MM.1S (cell line): Measurements from ENCODE around the gene CDHR1.
"Not testable (repeated sequence)": the region's sequence is repeated elsewhere in the genome, so short reads cannot be mapped to it uniquely, and the experiment has no call there.

Experiments used
- DNase-seq: peaks from one replicate; pipeline ENCODE4 v3.0.0-alpha.2; 2015
- H2AFZ ChIP-seq: fragments of 300-600 bp; sonication (generic); 2 replicates; pipeline ENCODE4 v1.6.0; 2016; ENCODE audit warnings: antibody characterized with exemption, low read length
- H3F3A ChIP-seq: fragments of 300-600 bp; sonication (generic); 2 replicates; pipeline ENCODE4 v1.6.1; 2016; ENCODE audit warnings: mild to moderate bottlenecking, antibody characterized with exemption, low read length, moderate library complexity, mixed read lengths; ENCODE audit not compliant: insufficient read depth
- H3K27ac ChIP-seq: fragments of 300-600 bp; sonication (generic); 2 replicates; pipeline ENCODE4 v1.5.1; 2016; ENCODE audit warnings: mild to moderate bottlenecking, low read length
- H3K27me3 ChIP-seq: fragments of 300-600 bp; sonication (generic); replicated peaks from 2 replicates; pipeline ENCODE4 v1.6.0; 2016; ENCODE audit warnings: low read length; ENCODE audit not compliant: insufficient read depth
- H3K36me3 ChIP-seq: fragments of 300-600 bp; sonication (generic); replicated peaks from 2 replicates; pipeline ENCODE4 v1.6.1; 2016; ENCODE audit warnings: mild to moderate bottlenecking, low read length, mixed read lengths; ENCODE audit not compliant: insufficient read depth
- H3K4me1 ChIP-seq: fragments of 300-600 bp; sonication (generic); 2 replicates; pipeline ENCODE4 v1.6.1; 2016; ENCODE audit warnings: low read length, mixed read lengths
- H3K4me2 ChIP-seq: fragments of 300-600 bp; sonication (generic); 2 replicates; pipeline ENCODE4 v1.6.0; 2016; ENCODE audit warnings: low read depth, low read length
- H3K4me3 ChIP-seq: fragments of 300-600 bp; sonication (generic); 2 replicates; pipeline ENCODE4 v1.5.1; 2016; ENCODE audit warnings: low read length, mixed read lengths
- H3K79me2 ChIP-seq: fragments of 300-600 bp; sonication (generic); 2 replicates; pipeline ENCODE4 v1.6.1; 2016; ENCODE audit warnings: mixed run types, low read length, mixed read lengths
- H3K9ac ChIP-seq: fragments of 300-600 bp; sonication (generic); 2 replicates; pipeline ENCODE4 v1.6.1; 2016; ENCODE audit warnings: low read length, mixed read lengths
- H3K9me2 ChIP-seq: fragments of 300-600 bp; sonication (generic); replicated peaks from 2 replicates; pipeline ENCODE4 v1.6.1; 2016; ENCODE audit warnings: mild to moderate bottlenecking, low read length, mixed read lengths; ENCODE audit not compliant: insufficient read depth
- H3K9me3 ChIP-seq: fragments of 300-600 bp; sonication (generic); replicated peaks from 2 replicates; pipeline ENCODE4 v1.6.1; 2016; ENCODE audit warnings: mild to moderate bottlenecking, low read length, mixed read lengths; ENCODE audit not compliant: insufficient read depth
- H4K20me1 ChIP-seq: fragments of 300-600 bp; sonication (generic); 2 replicates; pipeline ENCODE4 v1.6.1; 2016; ENCODE audit warnings: mild to moderate bottlenecking, low read length, moderate library complexity, mixed read lengths; ENCODE audit not compliant: insufficient read depth
- EZH2 ChIP-seq: fragments of 300-600 bp; sonication (generic); optimal IDR thresholded peaks from 2 replicates; pipeline ENCODE3; 2017; ENCODE audit warnings: low read depth, mild to moderate bottlenecking, antibody characterized with exemption, low read length, mixed read lengths
- EZH2phosphoT487 ChIP-seq: fragments of 300-600 bp; sonication (generic); IDR thresholded peaks from 2 replicates; pipeline ENCODE4 v1.6.1; 2018; ENCODE audit warnings: antibody characterized with exemption, low read length
- TF ChIP-seq, protein P1 (sequence below): fragments of 300-600 bp; sonication (generic); IDR thresholded peaks from 2 replicates; pipeline ENCODE4 v1.5.1; 2016; ENCODE audit warnings: antibody characterized with exemption, low read length, mixed read lengths

Gene CDHR1

DNA sequence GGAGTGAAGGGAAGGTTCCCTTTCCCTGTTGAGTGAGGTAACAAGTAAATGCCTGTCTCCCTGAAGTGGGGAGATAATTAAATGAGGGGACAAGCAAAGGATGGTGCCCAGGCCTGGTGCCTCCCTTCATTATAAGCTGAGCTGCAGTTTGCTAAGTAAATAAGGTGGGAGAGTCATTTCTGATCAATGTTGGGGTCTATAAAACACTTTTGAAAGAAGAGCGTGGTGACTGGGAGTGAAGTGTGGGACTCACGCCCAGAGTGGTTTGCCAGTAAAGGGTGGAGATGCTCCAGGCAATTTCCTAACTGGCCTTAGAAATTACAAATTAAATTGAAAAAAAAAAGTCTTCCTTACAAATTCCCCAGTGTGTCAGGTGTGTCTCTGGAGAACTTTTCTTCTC, 30.3 kb upstream of the CDHR1 start:
- Histone ChIP-seq H3K36me3 (no peaks in the 10 kb centered on the region), H3F3A (no peaks in the 10 kb centered on the region), H3K4me2 (no peak overlapping the region), H3K4me3 (no peak overlapping the region), H3K9ac (no peak overlapping the region), H3K9me2 (no peaks in the 10 kb centered on the region), H4K20me1 (no peaks in the 10 kb centered on the region), H3K27ac (no peak overlapping the region), H3K4me1 (peaks cover 4% of the 10 kb centered on the region; the same call in 1 of the 2 replicates), H3K27me3 (no peaks in the 10 kb centered on the region), H3K79me2 (no peaks in the 10 kb centered on the region), H3K9me3 (no peaks in the 10 kb centered on the region), H2AFZ (no peak overlapping the region)
- no peak for TF ChIP-seq EZH2phosphoT487
- TF ChIP-seq, protein P1, sequence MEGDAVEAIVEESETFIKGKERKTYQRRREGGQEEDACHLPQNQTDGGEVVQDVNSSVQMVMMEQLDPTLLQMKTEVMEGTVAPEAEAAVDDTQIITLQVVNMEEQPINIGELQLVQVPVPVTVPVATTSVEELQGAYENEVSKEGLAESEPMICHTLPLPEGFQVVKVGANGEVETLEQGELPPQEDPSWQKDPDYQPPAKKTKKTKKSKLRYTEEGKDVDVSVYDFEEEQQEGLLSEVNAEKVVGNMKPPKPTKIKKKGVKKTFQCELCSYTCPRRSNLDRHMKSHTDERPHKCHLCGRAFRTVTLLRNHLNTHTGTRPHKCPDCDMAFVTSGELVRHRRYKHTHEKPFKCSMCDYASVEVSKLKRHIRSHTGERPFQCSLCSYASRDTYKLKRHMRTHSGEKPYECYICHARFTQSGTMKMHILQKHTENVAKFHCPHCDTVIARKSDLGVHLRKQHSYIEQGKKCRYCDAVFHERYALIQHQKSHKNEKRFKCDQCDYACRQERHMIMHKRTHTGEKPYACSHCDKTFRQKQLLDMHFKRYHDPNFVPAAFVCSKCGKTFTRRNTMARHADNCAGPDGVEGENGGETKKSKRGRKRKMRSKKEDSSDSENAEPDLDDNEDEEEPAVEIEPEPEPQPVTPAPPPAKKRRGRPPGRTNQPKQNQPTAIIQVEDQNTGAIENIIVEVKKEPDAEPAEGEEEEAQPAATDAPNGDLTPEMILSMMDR = no peak
- no peak for TF ChIP-seq EZH2
- no peak for DNase-seq

DNA sequence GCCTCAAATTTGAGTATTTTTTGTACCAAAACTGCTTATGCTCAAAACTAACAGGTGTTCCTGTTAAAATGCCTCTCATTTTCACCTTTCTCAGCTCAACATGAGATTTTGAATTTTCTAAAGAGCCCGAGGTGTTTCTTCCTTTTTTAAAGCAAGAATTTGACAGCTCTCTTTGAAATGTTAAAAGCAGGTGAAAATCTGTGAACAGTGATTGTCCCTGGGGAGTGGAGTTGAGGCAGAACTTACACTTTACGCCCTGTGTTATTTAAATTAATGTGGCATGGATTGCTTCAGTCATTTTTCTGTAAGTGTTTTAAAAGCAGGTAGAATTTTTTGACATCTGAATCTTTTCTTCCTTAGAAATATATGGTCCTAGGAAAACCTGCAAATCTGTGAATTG, 29.9 kb upstream of the CDHR1 start:
- Histone ChIP-seq H2AFZ (no peak overlapping the region), H3K4me1 (peaks cover 4% of the 10 kb centered on the region; the same call in 1 of the 2 replicates), H3K9me3 (no peaks in the 10 kb centered on the region), H3K79me2 (no peaks in the 10 kb centered on the region), H3K9me2 (no peaks in the 10 kb centered on the region), H3K27ac (no peak overlapping the region), H3K4me2 (no peak overlapping the region), H3K36me3 (no peaks in the 10 kb centered on the region), H3K9ac (no peak overlapping the region), H3F3A (no peaks in the 10 kb centered on the region), H3K4me3 (no peak overlapping the region), H3K27me3 (no peaks in the 10 kb centered on the region), H4K20me1 (no peaks in the 10 kb centered on the region)
- DNase-seq = no peak
- no peak for TF ChIP-seq EZH2

DNA sequence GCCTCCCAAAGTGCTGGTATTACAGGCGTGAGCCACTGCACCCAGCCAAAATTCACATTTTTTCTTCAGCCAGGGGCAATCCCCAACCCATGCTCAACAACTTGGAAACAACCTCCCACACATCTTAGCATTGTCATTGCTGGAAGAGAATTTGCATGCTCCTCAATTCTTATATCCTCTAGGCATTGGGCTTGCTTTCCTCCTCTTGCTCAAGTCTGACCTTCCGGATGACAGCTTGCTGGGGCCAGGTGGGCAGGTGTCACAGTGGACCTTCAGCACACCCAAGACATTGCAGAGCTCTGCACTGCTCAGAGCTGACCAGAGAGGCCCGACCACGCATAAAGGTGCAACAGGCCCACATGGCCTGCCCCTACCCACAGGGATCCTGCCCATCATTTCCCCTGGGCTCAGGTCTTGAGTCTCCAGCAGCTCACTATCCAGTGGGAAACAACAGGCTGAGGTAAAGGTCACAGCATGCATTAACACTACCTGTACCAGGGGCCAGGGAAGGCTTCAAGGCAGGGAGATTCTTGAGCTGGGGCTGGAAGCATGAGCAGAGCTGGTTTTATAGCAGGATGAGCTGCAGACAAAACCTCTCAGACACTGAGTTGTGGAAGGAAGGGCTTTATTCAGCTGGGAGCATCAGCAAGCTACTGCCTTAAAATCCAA, 27.6 kb upstream of the CDHR1 start:
- Histone ChIP-seq H3K9me3 (no peaks in the 10 kb centered on the region), H3K36me3 (no peaks in the 10 kb centered on the region), H3K9me2 (no peaks in the 10 kb centered on the region), H3K9ac (no peak overlapping the region), H3K27ac (no peak overlapping the region), H3K4me3 (no peak overlapping the region), H3K27me3 (no peaks in the 10 kb centered on the region), H3K79me2 (no peaks in the 10 kb centered on the region), H3K4me2 (no peak overlapping the region), H3F3A (no peaks in the 10 kb centered on the region), H4K20me1 (no peaks in the 10 kb centered on the region), H2AFZ (no peak overlapping the region), H3K4me1 (peaks cover 6% of the 10 kb centered on the region; the same call in 1 of the 2 replicates)
- no peak for DNase-seq
- TF ChIP-seq, protein P1 = no peak

DNA sequence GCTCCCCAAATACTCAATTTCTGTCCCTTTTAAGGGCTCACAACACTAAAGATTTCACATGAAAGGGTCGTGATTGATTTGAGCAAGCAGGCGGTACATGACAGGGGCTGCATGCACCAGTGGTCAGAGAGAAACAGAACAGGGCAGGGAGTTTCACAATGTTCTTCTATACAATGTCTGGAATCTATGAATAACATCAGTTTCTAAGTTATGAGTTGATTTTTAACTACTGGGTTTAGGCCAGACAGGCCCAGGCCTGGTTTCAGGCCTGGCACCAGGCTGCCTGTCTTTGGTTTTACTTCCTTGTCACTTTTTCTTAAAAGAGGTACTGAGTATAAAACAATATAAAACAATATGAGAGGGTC, 27.1 kb upstream of the CDHR1 start:
- H3K27ac ChIP-seq, H3K4me3 ChIP-seq, H4K20me1 ChIP-seq, DNase-seq, H3K36me3 ChIP-seq, H3K9ac ChIP-seq, H3K27me3 ChIP-seq, H3K79me2 ChIP-seq, H3F3A ChIP-seq, H3K4me1 ChIP-seq, H3K9me3 ChIP-seq, H2AFZ ChIP-seq, H3K9me2 ChIP-seq, H3K4me2 ChIP-seq: not testable (repeated sequence)

DNA sequence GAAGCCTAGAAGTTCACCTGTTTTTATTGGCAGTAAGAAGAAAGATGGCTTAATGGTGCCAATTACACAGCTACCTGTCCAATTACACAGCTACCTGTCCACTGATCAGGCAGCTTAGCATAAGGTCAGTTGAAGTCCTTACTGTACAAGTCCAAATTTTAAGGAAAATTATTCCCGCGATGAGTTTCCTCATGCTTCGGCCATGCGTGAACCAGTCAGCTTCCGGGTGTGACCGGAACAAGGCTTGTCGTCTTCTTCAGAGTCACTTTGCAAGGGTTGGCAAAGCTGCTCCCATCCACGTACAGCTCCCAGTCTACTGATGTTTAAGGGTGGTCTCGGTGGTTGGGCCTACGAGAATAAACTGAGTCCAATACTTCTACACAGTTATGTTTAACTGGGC, 26.0 kb upstream of the CDHR1 start:
- not testable (repeated sequence) for H3K9ac ChIP-seq, H2AFZ ChIP-seq, H3K36me3 ChIP-seq, H3F3A ChIP-seq, H3K4me2 ChIP-seq, DNase-seq, H3K4me3 ChIP-seq, H3K9me3 ChIP-seq, H3K79me2 ChIP-seq, H3K9me2 ChIP-seq, H4K20me1 ChIP-seq, H3K27ac ChIP-seq, H3K27me3 ChIP-seq
- H3K4me1 ChIP-seq = peaks cover 18% of the 10 kb centered on the region; the same call in 1 of the 2 replicates

DNA sequence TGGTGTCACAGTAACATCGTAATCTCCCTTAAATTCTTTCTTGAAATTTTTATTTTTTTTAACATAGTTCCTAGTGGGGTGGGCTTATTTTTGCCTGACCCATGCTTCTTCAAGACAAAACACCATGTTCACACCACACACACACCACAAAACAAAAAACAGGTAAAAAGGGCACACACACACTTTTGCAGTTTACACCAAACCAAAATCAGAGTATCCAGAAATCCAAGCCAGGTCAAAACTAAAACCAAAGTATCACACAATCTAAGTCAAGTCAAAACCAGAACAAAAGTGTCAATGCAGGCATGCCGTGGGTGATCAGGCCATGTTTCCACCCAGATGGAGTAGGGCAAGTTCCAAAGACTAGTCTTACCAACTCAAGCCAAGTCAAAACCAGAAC, 23.1 kb upstream of the CDHR1 start:
- H4K20me1 ChIP-seq, H3F3A ChIP-seq, H3K4me3 ChIP-seq, H3K27me3 ChIP-seq, H3K9me2 ChIP-seq, H3K79me2 ChIP-seq, H3K9ac ChIP-seq, H3K36me3 ChIP-seq, DNase-seq, H3K9me3 ChIP-seq, H3K4me2 ChIP-seq: not testable (repeated sequence)
- Histone ChIP-seq H3K4me1 (peaks cover 22% of the 10 kb centered on the region; the same call in 1 of the 2 replicates), H2AFZ (0 out of 2 replicates have a peak overlapping the region, but pooled peaks have one; percentile 53), H3K27ac (peak overlapping the region; percentile 29; the same call in 1 of the 2 replicates)
